ENCODE measurements around the gene CLDN2.

DNA sequence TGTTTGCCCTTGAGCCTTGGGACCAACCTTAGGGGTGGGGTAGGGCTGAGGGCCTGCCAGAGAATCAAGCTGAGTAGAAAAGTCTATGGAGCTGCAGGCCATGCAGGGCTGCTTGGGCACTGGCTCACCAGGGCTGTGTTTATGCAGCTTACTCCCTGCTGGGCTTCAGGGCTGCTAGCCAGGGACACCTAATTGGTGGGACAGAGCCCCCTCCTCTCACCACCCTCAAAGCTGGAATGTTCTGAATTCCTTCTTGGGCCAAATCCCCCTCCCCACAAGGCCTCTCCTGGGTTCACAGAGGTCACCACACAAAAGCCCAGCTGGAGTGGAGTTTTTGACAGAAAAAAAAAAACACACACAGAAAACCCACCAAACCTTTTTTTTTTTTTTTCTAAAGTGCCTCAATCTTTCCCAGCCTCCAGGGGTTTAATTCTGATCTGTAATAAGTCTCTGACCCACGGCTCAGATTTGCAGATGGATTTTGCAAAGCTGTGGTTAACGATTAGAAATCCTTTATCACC lies at the start of gene CLDN2:
- TF ChIP-seq NRF1 (conservative IDR thresholded peaks at IDR 0.05; ENCODE audit: low read depth, low read length) (no peak), EZH2 (IDR thresholded peaks at IDR 0.05; ENCODE audit: borderline replicate concordance, control insufficient read depth, low read depth, low read length) (no peak), SMARCA5 (IDR thresholded peaks at IDR 0.05) (no peak), SREBF1 (IDR thresholded peaks at IDR 0.05; ENCODE audit: low read length) (no peak), ZNF217 (IDR thresholded peaks at IDR 0.05) (no peak), REST (IDR thresholded peaks at IDR 0.05; ENCODE audit: low read depth, low read length) (no peak), GABPA (IDR thresholded peaks at IDR 0.05; ENCODE audit: low read depth) (no peak), POLR2A (IDR thresholded peaks at IDR 0.05; ENCODE audit: low read depth, low read length) (no peak), PBX3 (IDR thresholded peaks at IDR 0.05; ENCODE audit: insufficient replicate concordance, low read depth, low read length) (no peak), POLR2AphosphoS5 (IDR thresholded peaks at IDR 0.05; ENCODE audit: low read length) (no peak), MYC (IDR thresholded peaks at IDR 0.05; ENCODE audit: insufficient read depth, insufficient read length, insufficient replicate concordance, low read length, severe bottlenecking) (no peak)
- TF ChIP-seq, protein P1, sequence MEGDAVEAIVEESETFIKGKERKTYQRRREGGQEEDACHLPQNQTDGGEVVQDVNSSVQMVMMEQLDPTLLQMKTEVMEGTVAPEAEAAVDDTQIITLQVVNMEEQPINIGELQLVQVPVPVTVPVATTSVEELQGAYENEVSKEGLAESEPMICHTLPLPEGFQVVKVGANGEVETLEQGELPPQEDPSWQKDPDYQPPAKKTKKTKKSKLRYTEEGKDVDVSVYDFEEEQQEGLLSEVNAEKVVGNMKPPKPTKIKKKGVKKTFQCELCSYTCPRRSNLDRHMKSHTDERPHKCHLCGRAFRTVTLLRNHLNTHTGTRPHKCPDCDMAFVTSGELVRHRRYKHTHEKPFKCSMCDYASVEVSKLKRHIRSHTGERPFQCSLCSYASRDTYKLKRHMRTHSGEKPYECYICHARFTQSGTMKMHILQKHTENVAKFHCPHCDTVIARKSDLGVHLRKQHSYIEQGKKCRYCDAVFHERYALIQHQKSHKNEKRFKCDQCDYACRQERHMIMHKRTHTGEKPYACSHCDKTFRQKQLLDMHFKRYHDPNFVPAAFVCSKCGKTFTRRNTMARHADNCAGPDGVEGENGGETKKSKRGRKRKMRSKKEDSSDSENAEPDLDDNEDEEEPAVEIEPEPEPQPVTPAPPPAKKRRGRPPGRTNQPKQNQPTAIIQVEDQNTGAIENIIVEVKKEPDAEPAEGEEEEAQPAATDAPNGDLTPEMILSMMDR (IDR thresholded peaks at IDR 0.05 in 2 of 3, conservative IDR thresholded peaks at IDR 0.05 in 1 of 3; ENCODE audit: control insufficient read depth in 2 of 3, extremely low read depth in 1 of 3, insufficient read depth in 1 of 3, low read depth in 3 of 3, low read length in 3 of 3) = no peak
- TF ChIP-seq, protein P2, sequence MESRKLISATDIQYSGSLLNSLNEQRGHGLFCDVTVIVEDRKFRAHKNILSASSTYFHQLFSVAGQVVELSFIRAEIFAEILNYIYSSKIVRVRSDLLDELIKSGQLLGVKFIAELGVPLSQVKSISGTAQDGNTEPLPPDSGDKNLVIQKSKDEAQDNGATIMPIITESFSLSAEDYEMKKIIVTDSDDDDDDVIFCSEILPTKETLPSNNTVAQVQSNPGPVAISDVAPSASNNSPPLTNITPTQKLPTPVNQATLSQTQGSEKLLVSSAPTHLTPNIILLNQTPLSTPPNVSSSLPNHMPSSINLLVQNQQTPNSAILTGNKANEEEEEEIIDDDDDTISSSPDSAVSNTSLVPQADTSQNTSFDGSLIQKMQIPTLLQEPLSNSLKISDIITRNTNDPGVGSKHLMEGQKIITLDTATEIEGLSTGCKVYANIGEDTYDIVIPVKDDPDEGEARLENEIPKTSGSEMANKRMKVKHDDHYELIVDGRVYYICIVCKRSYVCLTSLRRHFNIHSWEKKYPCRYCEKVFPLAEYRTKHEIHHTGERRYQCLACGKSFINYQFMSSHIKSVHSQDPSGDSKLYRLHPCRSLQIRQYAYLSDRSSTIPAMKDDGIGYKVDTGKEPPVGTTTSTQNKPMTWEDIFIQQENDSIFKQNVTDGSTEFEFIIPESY (IDR thresholded peaks at IDR 0.05) = no peak
